GM12891 (cell line): Measurements from ENCODE around the gene FAF1.

Source experiments
- POLR2A ChIP-seq: IDR thresholded peaks from 2 replicates; pipeline ENCODE4 v1.6.1; 2011; ENCODE audit warnings: low read depth, low read length, control low read depth
- POLR2AphosphoS5 ChIP-seq: IDR thresholded peaks from 2 replicates; pipeline ENCODE4 v1.6.1; 2011; ENCODE audit warnings: low read depth, low read length, control low read depth
- POU2F2 ChIP-seq: IDR thresholded peaks from 2 replicates; pipeline ENCODE4 v1.6.1; 2011; ENCODE audit warnings: low read depth, mild to moderate bottlenecking, control low read depth, low read length, moderate library complexity

DNA sequence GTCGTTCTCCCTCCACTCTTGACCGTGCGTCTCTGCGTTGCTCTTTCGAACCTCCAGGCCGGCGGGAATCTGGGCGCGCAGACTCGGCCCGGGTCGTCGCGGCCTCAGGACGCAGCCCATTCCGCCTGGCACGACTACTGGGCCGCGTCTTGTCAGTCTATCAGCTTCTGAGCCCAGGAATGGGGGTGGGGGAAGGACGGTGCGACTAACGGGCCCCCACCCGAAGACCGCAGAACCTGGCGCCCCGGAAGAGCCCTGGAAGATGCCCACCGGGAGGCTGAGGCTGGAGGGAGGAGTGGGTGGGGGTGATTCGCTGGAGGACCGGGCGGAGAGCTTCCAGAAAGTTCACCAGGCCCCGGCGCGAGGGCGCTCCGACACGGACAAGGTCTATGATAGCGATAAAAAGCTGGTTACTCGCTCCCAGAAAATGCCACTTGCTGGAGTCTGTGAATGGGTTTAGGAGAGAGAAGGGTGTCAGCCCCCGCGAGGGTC is 535.1 kb downstream of the FAF1 start:
- TF ChIP-seq POLR2A (no peak), POLR2AphosphoS5 (no peak), POU2F2 (no peak)
